Measurements from ENCODE around the gene SH3PXD2A.

GRCh38 chr10:103895411-103896186 is 40.2 kb upstream of the SH3PXD2A start:
- no peak for TF ChIP-seq CTCF (conservative IDR thresholded peaks at IDR 0.05; ENCODE audit: low read depth, low read length)
- no peak for TF ChIP-seq EZH2 (IDR thresholded peaks at IDR 0.05; ENCODE audit: borderline replicate concordance, low read depth, low read length, poor library complexity, severe bottlenecking)
